Chondrocyte (in vitro differentiated cells): ENCODE results near the gene NOP9. TPM values are rescaled to one million over a fixed set of nuclear protein-coding genes. Genes with fewer than 3 reads are reported as not detected.

Experiments
- DNase-seq: peaks from one replicate; pipeline ENCODE4 v3.0.0; 2021; ENCODE audit warnings: mixed read lengths, low spot score
- H3K27ac Mint-ChIP-seq: one replicate; pipeline ENCODE4 v1.8.0; 2021; ENCODE audit warnings: mild to moderate bottlenecking, moderate library complexity, mixed read lengths; ENCODE audit not compliant: unreplicated experiment
- H3K27me3 Mint-ChIP-seq: 2 replicates; pipeline ENCODE4 v1.8.0; 2021; ENCODE audit warnings: low read depth, mixed read lengths
- H3K36me3 Mint-ChIP-seq: 2 replicates; pipeline ENCODE4 v1.8.0; 2021; ENCODE audit warnings: low read depth, mixed read lengths
- H3K4me1 Mint-ChIP-seq: 2 replicates; pipeline ENCODE4 v1.8.0; 2021; ENCODE audit warnings: low read depth, mild to moderate bottlenecking, mixed read lengths
- H3K4me3 Mint-ChIP-seq: one replicate; pipeline ENCODE4 v1.8.0; 2021; ENCODE audit warnings: mild to moderate bottlenecking, moderate library complexity, mixed read lengths; ENCODE audit not compliant: unreplicated experiment
- H3K9me3 Mint-ChIP-seq: 2 replicates; pipeline ENCODE4 v1.8.0; 2021; ENCODE audit warnings: low read depth, mixed read lengths
- total RNA-seq: library from RNA; stranded (reverse); gene quantifications from 3 replicates; pipeline ENCODE4 v1.2.1, GENCODE V29; 2021
- TF ChIP-seq, protein P1 (sequence below): fragments of 200-600 bp; sonication (generic); IDR thresholded peaks from 2 replicates; pipeline ENCODE4 v1.5.0; 2021; ENCODE audit warnings: antibody characterized with exemption, mild to moderate bottlenecking, moderate library complexity

NOP9 gene
- total RNA-seq, 1 donor from 2014 or later = 19.4 TPM

DNA sequence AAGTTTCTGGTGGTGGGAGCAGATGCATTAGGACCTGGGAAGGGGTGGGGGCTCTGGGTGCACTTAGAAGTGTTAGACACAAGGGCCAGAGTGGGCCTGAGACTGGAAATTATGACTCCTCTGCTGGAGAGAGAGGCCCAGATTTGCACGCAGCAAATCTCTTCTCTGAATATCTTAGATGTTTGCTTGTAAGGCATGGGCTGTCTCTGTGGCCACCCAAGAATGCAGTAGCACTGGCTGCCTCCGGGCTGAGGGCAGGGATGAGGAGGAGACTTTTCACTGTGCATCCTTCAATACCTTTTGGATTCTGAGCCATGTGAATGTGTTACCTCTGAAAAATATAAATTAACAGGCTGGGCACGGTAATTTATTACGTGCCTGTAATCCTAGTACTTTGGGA, 14.3 kb upstream of the NOP9 start:
- Mint-ChIP-seq H3K9me3 (no peaks in the 10 kb centered on the region), H3K27ac (peak overlapping the region; percentile 49), H3K27me3 (no peaks in the 10 kb centered on the region), H3K4me1 (peaks cover 8% of the 10 kb centered on the region), H3K4me3 (no peak overlapping the region), H3K36me3 (peaks cover 1% of the 10 kb centered on the region)
- DNase-seq = peak; percentile 52
- TF ChIP-seq, protein P1, sequence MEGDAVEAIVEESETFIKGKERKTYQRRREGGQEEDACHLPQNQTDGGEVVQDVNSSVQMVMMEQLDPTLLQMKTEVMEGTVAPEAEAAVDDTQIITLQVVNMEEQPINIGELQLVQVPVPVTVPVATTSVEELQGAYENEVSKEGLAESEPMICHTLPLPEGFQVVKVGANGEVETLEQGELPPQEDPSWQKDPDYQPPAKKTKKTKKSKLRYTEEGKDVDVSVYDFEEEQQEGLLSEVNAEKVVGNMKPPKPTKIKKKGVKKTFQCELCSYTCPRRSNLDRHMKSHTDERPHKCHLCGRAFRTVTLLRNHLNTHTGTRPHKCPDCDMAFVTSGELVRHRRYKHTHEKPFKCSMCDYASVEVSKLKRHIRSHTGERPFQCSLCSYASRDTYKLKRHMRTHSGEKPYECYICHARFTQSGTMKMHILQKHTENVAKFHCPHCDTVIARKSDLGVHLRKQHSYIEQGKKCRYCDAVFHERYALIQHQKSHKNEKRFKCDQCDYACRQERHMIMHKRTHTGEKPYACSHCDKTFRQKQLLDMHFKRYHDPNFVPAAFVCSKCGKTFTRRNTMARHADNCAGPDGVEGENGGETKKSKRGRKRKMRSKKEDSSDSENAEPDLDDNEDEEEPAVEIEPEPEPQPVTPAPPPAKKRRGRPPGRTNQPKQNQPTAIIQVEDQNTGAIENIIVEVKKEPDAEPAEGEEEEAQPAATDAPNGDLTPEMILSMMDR = no peak

DNA sequence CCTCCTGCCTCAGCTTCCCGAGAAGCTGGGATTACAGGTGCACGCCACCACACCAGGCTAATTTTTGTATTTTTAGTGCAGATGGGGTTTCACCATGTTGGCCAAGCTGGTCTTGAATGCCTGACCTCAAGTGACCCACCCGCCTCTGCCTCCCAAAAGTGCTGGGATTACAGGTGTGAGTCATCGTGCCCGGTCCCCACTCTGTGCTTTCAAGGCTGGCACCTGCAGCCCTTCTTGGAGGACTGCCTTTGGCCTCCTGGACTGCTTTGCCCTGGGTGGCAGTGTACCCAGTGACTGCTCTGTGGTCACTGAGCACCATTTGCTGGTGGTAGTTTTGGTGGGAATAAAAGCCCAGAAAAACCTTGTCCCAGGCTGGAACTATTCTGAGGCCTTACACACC, 12.7 kb upstream of the NOP9 start:
- Mint-ChIP-seq H3K4me3 (no peak overlapping the region), H3K27me3 (no peaks in the 10 kb centered on the region), H3K9me3 (no peaks in the 10 kb centered on the region), H3K36me3 (peaks cover 10% of the 10 kb centered on the region), H3K27ac (no peak overlapping the region), H3K4me1 (peaks cover 8% of the 10 kb centered on the region)
- TF ChIP-seq, protein P1 = no peak
- peak; percentile 50 for DNase-seq

GRCh38 chr14:24289649-24290280, 9.9 kb upstream of the NOP9 start:
- Mint-ChIP-seq H3K9me3 (no peaks in the 10 kb centered on the region), H3K36me3 (peaks cover 11% of the 10 kb centered on the region), H3K27me3 (no peaks in the 10 kb centered on the region), H3K4me1 (peaks cover 3% of the 10 kb centered on the region), H3K27ac (no peak overlapping the region), H3K4me3 (no peak overlapping the region)
- DNase-seq = no peak
- TF ChIP-seq, protein P1 = no peak

DNA sequence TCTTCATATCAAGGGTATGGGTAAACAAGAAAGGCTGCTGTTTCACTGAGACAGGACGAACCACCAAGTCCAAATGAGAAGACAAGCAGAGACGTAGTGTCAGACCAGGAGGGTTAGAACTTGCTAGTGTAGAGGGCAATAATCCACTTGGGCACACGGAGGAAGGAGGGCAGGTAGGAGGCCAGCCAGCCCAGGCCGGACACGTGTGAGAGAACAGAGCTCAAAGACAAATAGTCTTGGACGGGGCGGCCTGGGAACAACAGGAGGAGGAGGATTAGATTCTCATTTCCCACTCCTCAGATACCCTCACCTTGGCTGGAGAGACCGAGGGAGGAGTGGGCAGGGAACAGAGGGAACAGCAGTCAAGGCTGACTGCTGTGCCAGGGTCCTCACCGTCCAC, 8.9 kb upstream of the NOP9 start:
- H3K27me3 Mint-ChIP-seq = no peaks in the 10 kb centered on the region
- H3K9me3 Mint-ChIP-seq = no peaks in the 10 kb centered on the region
- TF ChIP-seq, protein P1 = no peak
- no peaks in the 10 kb centered on the region for H3K4me1 Mint-ChIP-seq
- H3K36me3 Mint-ChIP-seq = peaks cover 11% of the 10 kb centered on the region
- no peak for DNase-seq
- H3K4me3 Mint-ChIP-seq = no peak overlapping the region
- H3K27ac Mint-ChIP-seq = no peak overlapping the region

DNA sequence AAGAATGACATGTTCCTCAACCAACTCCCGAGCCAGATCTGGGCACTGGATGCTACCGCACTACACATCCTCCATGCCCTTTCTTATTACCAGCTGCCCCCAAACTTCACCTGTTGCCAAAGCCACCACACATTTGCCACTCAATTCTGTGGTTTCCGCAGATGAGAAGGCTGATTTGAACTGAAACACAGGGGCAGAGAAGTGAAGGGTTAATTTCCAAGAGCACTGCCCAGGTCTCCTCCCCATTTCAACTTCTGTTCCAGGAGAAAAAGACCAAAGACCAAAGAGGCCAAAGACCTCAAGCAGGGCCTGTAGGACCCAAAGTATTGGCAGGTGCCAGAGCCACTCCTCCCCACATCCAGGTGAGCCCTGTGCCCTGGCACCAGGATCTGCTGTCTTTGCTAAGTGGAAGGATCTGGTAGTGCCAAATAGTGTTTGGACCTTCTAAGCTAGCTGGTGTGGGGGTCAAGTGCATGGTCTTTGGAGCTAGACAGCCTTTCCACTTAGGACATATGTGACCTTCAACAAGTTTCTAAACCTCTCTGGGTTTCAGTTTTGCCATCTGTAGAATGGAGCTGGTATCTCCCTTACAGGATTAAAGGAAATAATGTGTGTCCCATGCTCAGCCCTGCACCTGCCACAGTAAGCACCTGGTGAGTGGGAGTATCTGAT, 8.1 kb upstream of the NOP9 start:
- Mint-ChIP-seq H3K27ac (no peak overlapping the region), H3K27me3 (no peaks in the 10 kb centered on the region), H3K4me1 (peaks cover 6% of the 10 kb centered on the region), H3K36me3 (peaks cover 17% of the 10 kb centered on the region), H3K9me3 (no peaks in the 10 kb centered on the region), H3K4me3 (no peak overlapping the region)
- DNase-seq = no peak
- TF ChIP-seq, protein P1 = no peak
